Stimulated activated CD4-positive, alpha-beta T cell treated with anti-CD3 and anti-CD28 coated beads, Interleukin-12 subunit alpha, Interleukin-12 subunit beta, amount 100 ng/mL, for 48 hours (primary cell): Measurements from ENCODE around the gene CAPRIN1.

Experiments used
- DNase-seq, 3 donors: peaks; one replicate each; pipeline ENCODE4 v3.0.0-alpha.2; 2020; ENCODE audit warnings: low read depth in 2 of 3, low spot score in 1 of 3

CAPRIN1 gene

DNA sequence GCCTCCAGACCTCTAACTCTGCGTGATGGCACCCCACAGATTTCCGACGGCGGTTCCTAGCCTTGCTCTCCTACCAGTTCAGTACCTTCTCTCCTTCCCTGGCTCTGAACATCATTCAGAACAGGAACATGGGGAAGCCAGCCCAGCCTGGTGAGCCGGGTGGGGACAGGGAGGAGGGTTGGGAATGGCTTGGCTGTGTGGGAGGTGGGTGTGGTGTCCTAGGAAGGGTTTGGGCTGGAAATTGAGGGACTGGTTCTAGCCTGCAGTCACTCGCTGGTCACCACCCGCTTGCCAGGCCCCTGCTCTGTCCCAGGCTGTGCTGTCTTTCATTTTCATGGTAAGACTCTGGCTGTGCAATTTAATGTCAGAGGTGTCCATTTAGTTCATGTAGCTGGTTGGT lies 87.8 kb downstream of the CAPRIN1 start:
- no peak for DNase-seq

DNA sequence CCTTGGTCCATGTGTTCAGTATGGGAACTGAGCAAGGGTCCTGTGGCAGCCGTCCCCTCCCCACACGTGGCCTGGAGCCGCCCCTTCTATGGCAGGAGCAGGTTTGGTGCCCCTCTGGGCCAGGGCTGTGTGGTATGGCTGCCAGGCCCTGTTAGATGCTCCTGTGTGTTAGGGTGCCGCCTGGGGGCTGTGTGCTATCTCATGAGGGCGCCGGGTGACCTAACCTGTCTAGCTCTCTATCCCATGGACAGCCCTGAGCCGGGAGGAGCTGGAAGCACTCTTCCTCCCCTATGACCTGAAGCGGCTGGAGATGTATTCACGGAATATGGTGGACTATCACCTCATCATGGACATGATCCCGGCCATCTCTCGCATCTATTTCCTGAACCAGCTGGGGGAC lies 88.6 kb downstream of the CAPRIN1 start:
- no peak for DNase-seq

DNA sequence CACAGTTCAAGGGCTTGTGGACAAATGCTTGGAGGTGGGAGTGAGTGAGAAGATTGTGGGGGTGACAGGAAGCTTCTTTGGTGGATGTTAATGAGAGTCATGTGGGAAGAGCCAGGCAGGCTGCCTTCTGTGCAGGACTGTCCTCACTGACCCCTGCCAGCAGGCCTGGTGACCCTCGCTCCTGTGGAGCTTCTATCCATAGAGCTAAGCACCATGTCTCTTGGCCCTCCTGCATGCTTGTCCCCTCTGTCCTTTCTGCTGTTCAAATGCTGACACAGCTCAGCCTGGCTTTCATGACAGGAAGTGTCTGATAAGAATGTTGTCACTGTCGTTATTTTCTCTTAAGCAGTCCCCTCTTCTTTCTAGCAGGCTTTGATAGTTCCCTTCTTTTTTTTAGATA lies 91.5 kb downstream of the CAPRIN1 start:
- DNase-seq = no peak

DNA sequence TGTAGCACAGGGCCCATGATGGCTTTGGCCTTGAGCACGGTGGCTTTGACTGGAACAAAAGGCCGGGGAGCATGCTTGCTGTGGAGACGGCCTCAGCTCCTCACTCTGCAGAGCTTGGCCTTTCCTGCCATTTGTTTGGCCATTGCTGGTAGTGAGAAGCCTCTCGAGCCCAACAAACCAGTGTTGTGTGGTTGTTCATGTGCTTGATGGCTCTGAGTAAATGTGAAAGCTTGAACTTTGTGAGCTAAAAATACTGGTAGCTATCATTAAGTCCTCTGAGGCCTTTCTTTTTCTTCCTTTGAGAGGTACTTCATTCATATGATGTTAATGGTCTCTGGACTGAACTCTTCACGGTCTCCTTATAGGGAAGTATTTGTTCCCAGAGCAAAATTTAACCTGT lies 93.5 kb downstream of the CAPRIN1 start:
- no peak for DNase-seq

DNA sequence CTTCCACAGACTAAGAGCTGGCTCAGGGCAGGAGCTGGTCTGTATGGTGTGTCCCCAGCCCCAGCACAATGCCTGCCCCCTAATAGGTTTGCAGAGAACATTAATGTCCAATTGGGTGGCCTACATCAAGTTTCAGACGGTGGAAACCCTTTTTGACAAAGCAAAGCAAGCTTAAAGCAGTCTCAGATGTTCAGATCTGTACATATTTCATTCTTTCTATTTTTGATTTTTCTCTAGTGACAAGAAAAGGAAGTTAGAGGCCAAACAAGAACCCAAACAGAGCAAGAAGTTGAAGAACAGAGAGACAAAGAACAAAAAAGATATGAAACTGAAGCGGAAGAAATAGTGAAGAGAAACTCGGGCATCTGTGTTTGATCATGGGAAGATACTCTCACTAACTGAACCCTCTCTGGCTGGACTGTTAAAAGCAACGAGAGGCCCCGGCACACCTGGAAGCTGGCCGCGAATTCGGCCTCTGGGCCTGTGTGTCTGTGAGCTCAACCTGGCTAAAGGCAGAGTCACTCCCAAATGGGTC lies 94.4 kb downstream of the CAPRIN1 start:
- DNase-seq = no peak

DNA sequence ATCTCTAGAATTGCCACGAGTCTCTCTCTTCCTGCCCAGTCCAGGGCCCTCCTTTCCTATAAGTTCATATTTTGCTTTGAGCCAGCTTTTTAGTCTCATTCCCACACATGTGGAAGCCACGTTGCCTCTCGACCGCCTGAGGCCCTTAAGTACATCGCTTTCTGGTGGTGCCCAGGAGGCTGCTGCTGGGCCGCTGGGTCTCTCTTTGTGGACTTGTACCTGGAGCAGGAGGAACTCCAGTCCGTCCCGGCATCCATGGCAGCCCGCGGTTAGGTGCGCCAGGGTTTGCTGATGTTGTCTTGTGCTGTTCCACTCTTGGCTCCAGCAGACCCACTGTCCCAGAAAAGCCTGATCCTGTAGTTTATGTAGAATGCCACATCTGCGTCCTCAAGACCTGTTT lies 94.9 kb downstream of the CAPRIN1 start:
- no peak for DNase-seq

DNA sequence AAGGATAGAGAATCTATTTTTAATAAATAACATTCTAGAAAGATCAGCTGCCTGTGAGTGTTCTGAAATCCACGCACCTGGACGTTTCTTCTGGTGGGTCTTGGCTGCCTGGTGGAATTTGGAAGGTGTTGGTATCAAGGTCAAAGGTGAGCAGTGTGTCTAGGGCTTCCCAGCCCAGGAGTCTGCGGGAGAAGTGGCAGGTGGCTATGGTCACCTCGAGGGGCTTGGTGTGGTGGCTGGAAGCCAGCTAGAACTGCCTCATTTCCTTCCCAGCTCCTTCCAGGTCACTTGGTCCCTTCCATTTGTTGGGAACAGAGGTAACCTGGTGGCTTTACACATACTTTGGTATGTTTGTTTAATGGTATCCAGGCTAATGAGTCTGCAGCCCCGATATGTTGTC lies 95.3 kb downstream of the CAPRIN1 start:
- no peak for DNase-seq

DNA sequence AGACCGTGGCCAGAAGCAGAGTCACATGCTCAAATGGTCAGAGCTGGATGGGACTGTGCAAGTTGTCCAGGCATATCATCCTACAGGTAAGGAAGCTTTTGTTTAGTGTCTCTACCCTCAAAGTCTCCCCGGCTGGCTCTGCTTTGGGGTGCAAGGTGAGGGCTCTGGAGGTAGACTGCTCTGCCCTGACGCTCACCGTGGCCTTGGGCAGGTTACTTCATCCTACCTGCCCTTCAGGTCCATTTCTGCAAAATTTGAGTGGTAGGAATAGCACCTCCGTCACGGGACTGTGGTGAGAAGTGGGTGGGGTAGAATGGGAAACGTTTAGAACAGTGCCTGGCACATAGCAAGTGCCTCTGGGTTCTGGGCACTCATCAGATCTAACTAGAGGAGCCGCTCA lies 96.0 kb downstream of the CAPRIN1 start:
- DNase-seq = no peak

DNA sequence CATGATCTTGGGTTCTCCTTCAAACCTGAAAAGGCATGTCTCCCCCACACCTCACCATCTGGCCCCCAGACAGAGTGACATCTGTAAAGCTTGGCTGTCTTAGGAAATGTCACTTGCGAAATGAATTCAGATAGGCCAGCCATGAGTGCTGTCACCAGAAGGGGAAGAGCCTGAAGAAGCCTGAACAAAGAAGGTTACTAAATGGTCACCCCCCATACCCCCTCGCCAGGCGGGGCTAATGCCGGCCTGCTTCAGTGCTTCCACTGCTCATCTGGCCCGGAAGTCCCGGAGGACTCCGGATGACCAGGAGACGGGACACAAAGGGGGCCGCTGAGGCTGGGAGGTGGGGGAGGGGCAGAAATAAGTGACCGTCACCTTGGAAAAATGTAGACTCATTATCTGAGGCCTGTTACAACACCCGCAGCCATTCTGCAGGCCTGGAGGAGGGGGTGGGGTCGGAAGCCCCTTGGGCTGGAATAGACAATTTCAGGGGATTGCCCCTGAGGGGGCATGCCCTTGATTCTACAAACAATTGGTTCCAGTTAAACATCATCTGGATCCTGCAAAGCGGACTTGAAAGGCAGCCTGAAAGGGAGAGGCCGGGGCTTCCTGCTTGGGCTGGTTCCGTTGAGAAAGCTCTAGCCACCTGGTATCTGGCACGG lies 97.1 kb downstream of the CAPRIN1 start:
- no peak for DNase-seq

DNA sequence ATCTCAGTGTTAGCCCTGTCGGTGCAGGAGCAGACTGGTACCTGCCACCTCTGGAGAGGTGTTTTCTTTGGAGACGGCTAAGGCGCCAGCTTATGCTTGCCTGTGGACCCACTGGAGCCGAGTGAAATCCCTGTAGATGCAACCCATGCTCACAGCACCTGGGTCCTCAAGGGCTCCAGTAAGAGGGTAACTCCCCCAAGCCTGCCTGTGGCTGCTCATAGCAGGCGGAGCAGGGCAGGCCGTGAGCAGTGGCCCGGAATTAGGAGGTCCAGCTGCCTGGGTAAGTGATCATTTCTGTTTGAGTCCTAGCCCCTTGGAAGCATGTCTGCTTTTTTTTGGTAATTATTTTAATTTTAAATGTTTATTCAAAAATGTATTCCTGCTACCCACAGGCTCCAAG lies 97.7 kb downstream of the CAPRIN1 start:
- no peak for DNase-seq

DNA sequence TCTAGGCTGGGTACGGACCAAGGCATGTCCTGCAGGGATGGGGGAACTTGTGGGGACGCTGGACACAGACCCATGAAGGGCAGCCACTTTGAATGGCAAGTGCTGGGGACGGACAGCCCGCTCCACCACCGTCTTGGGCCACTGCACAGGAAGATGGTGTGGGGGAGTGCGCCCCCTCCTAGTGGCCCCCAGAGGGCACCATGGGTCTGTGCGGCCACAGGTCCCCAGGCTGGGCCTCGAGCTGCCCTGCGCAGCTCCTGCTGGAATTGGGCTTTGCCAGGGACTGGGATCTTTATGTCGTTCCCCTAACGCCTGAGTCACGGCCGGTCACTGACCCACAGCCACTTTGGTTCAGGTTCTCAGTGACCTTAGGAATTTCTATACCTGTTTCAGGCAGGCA lies 98.3 kb downstream of the CAPRIN1 start:
- no peak for DNase-seq

DNA sequence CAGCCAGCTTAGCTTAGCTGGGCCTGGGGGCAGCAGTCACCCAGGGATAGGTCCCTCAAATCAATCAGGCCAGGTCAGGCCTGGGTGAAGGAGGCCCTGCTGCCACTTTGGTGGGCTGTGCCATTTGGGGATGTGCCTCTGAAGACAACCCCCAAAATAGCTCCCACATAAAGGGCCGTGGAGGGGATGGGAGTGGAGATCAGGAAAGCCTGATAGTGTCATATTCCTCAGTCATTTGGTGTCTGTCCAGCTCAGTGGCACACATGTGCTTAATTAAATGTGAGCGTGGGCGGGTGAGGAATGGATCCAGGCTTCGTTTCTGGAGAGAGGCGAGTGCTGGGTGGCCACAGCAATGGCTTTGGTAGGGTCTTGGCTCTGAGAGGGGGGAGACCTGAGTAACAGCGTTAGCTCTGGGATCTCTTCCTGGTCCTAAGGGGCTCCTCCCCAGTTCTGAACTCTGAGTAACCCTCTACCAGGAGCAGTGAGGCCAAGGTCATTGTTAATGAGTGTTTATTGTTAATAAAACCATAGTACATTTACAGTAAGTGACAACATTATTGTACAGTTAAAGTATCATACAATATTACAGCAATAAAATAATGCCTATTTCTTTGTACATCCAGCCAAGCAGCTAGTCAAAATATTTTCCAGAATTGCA lies 99.1 kb downstream of the CAPRIN1 start:
- DNase-seq = no peak
